ENCODE data around the gene SMURF1. TPM values are rescaled to one million over a fixed set of nuclear protein-coding genes. Genes with fewer than 3 reads are reported as not detected.
A peak's percentile ranks its signal among the peaks of the same experiment; 100 is the strongest.

The SMURF1 gene
- total and polyA plus RNA-seq, 4 donors: 2.9 to 16.8 (median 5.9) TPM

- peak overlapping the region; percentile 70 to 78 for H3K27ac ChIP-seq (ENCODE audit: low read depth in 1 of 2, low read length in 2 of 2)
- H3K4me1 ChIP-seq (ENCODE audit: control insufficient read depth in 4 of 4, insufficient read depth in 4 of 4, low read length in 3 of 4): peaks cover 5 to 50% (median 35%) of the 10 kb centered on the region in 4 donors
- 42% methylated on average over 3 of the region's 3 CpGs for WGBS
Observed at GRCh38 chr7:99098286-99098823, 45.6 kb downstream of the SMURF1 start.

More at GRCh38 chr7:99098286-99098823, 45.6 kb downstream of the SMURF1 start:
- Histone ChIP-seq H3K27me3 (ENCODE audit: control insufficient read depth in 4 of 4, insufficient read depth in 4 of 4, low read length in 3 of 4) (no peaks in the 10 kb centered on the region), H3K9ac (ENCODE audit: low read depth in 1 of 2, low read length in 2 of 2) (peak overlapping the region in 1 of 2 donors; percentile 5), H3K4me3 (ENCODE audit: low read depth in 1 of 3, low read length in 3 of 3) (no peak overlapping the region), H3K36me3 (ENCODE audit: control insufficient read depth in 4 of 4, insufficient read depth in 3 of 4, low read depth in 1 of 4, low read length in 3 of 4) (no peaks in the 10 kb centered on the region), H3K9me3 (ENCODE audit: control insufficient read depth in 4 of 4, low read length in 3 of 4) (no peaks in the 10 kb centered on the region)
- TF ChIP-seq FOXA2 (IDR thresholded peaks at IDR 0.05): no peak
- TF ChIP-seq SP1 (IDR thresholded peaks at IDR 0.05): no peak
- no peak for TF ChIP-seq HNF4A (conservative IDR thresholded peaks at IDR 0.05)
- TF ChIP-seq YY1 (IDR thresholded peaks at IDR 0.05): no peak
- no peak for TF ChIP-seq MAX (IDR thresholded peaks at IDR 0.05)
- no peak for TF ChIP-seq ZBTB33 (IDR thresholded peaks at IDR 0.05)
- TF ChIP-seq CTCF (IDR thresholded peaks at IDR 0.05; ENCODE audit: low read depth, low read length, missing input control): no peak
- no peak for TF ChIP-seq TAF1 (conservative IDR thresholded peaks at IDR 0.05)
- no peak for TF ChIP-seq JUND (IDR thresholded peaks at IDR 0.05)
- no peak for TF ChIP-seq REST (IDR thresholded peaks at IDR 0.05)
- no peak for TF ChIP-seq HNF4G (IDR thresholded peaks at IDR 0.05)
- no peak for TF ChIP-seq EGR1 (IDR thresholded peaks at IDR 0.05; ENCODE audit: low read depth in 2 of 2)
- no peak for TF ChIP-seq ATF3 (IDR thresholded peaks at IDR 0.05)
- TF ChIP-seq GABPA (IDR thresholded peaks at IDR 0.05 in 1 of 2, conservative IDR thresholded peaks at IDR 0.05 in 1 of 2): no peak
- TF ChIP-seq NR2F2 (IDR thresholded peaks at IDR 0.05): no peak
- no peak for DNase-seq (ENCODE audit: low spot score)
